ENCODE results near the gene SNRPD3. TPM values are rescaled to one million over a fixed set of nuclear protein-coding genes. Genes with fewer than 3 reads are reported as not detected.
A peak's percentile ranks its signal among the peaks of the same experiment; 100 is the strongest.

The SNRPD3 gene
- total and polyA plus RNA-seq, 4 donors: 57.2 to 128 (median 85.9) TPM

DNA sequence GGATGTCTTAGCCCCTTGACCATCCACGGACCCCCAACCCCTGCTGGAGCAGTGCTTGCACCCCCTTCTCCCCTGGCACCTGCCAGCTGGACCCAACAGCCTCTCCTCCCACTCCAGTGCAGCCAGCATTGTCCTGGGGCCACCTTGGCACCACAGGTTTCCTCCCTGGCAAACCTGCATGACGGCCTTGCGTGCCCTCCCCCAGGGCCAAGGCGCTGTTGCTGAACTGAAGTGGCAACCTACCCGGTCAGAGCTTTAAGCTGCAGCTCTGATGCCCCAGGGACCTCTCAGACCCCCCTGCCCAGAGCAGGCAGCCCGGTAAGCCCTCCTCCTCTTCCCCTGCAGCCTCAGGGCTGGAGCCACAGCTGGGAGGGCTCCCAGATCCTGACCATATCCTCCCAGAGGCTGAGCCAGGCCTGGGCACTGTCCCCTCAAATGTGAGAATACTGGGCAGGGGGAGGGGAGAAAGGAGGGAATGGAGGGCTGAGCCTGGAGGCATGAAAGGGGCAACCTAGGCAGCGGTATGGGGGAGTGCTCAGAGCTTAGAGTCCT, 38.8 kb downstream of the SNRPD3 start:
- peak overlapping the region; percentile 75 to 76 for H3K27ac ChIP-seq (ENCODE audit: low read depth in 1 of 2, low read length in 2 of 2)
- peak overlapping the region in 1 of 2 donors; percentile 21 for H3K9ac ChIP-seq (ENCODE audit: low read depth in 1 of 2, low read length in 2 of 2)
- peaks cover 20 to 38% (median 30%) of the 10 kb centered on the region in 4 donors for H3K4me1 ChIP-seq (ENCODE audit: control insufficient read depth in 4 of 4, insufficient read depth in 4 of 4, low read length in 3 of 4)
- H3K36me3 ChIP-seq (ENCODE audit: control insufficient read depth in 4 of 4, insufficient read depth in 3 of 4, low read depth in 1 of 4, low read length in 3 of 4): no peaks in the 10 kb centered on the region
- H3K9me3 ChIP-seq (ENCODE audit: control insufficient read depth in 4 of 4, low read length in 3 of 4): no peaks in the 10 kb centered on the region
- no peak for DNase-seq (ENCODE audit: low spot score)
- no peaks in the 10 kb centered on the region for H3K27me3 ChIP-seq (ENCODE audit: control insufficient read depth in 4 of 4, insufficient read depth in 4 of 4, low read length in 3 of 4)
- TF ChIP-seq FOXA1 (IDR thresholded peaks at IDR 0.05) (no peak), HNF4A (conservative IDR thresholded peaks at IDR 0.05) (no peak), JUND (IDR thresholded peaks at IDR 0.05) (no peak), TAF1 (conservative IDR thresholded peaks at IDR 0.05) (no peak), HNF4G (IDR thresholded peaks at IDR 0.05) (no peak), FOXA2 (IDR thresholded peaks at IDR 0.05) (no peak), GABPA (IDR thresholded peaks at IDR 0.05 in 1 of 2, conservative IDR thresholded peaks at IDR 0.05 in 1 of 2) (no peak), YY1 (IDR thresholded peaks at IDR 0.05) (no peak), RXRA (IDR thresholded peaks at IDR 0.05) (no peak), RAD21 (IDR thresholded peaks at IDR 0.05) (no peak), MAX (IDR thresholded peaks at IDR 0.05) (no peak), NR2F2 (IDR thresholded peaks at IDR 0.05) (no peak), SP1 (IDR thresholded peaks at IDR 0.05) (no peak)
- WGBS: 62% methylated on average over 7 of the region's 7 CpGs
- H3K4me3 ChIP-seq (ENCODE audit: low read depth in 1 of 3, low read length in 3 of 3): no peak overlapping the region

DNA sequence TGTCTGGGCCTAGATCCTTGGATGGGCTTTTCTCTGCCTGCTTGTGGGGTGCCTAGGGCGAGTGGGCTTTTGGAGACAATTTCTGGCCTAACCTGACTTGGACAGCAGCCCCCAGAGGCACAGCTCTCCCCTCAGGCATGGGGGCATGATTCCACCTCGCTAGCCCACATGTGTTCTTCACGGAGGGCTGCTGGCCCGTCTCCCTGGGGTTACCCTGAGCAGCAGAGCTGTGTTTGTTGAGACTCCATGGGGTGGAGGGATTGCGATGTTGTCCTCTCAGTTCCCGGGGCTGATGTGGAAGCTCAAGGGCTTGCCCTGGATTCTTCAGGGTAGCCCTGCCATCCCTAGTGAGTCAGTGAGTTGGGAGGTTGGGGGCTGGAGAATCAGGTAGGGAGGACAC, 39.4 kb downstream of the SNRPD3 start:
- TF ChIP-seq JUND (IDR thresholded peaks at IDR 0.05) (no peak), CTCF (IDR thresholded peaks at IDR 0.05; ENCODE audit: low read depth, low read length, missing input control) (no peak), NR2F2 (IDR thresholded peaks at IDR 0.05) (no peak), FOXA1 (IDR thresholded peaks at IDR 0.05) (no peak), YY1 (IDR thresholded peaks at IDR 0.05) (no peak), MAX (IDR thresholded peaks at IDR 0.05) (no peak), SP1 (IDR thresholded peaks at IDR 0.05) (no peak), EGR1 (IDR thresholded peaks at IDR 0.05; ENCODE audit: low read depth in 2 of 2) (no peak), ATF3 (IDR thresholded peaks at IDR 0.05) (no peak), GABPA (IDR thresholded peaks at IDR 0.05 in 1 of 2, conservative IDR thresholded peaks at IDR 0.05 in 1 of 2) (no peak), HNF4G (IDR thresholded peaks at IDR 0.05) (no peak), ZBTB33 (IDR thresholded peaks at IDR 0.05) (no peak), TAF1 (conservative IDR thresholded peaks at IDR 0.05) (no peak), REST (IDR thresholded peaks at IDR 0.05) (no peak), RAD21 (IDR thresholded peaks at IDR 0.05) (no peak), RXRA (IDR thresholded peaks at IDR 0.05) (no peak), FOXA2 (IDR thresholded peaks at IDR 0.05) (no peak), HNF4A (conservative IDR thresholded peaks at IDR 0.05) (no peak)
- 95% methylated on average over 6 of the region's 6 CpGs for WGBS
- Histone ChIP-seq H3K27me3 (ENCODE audit: control insufficient read depth in 4 of 4, insufficient read depth in 4 of 4, low read length in 3 of 4) (no peaks in the 10 kb centered on the region), H3K9me3 (ENCODE audit: control insufficient read depth in 4 of 4, low read length in 3 of 4) (no peaks in the 10 kb centered on the region), H3K27ac (ENCODE audit: low read depth in 1 of 2, low read length in 2 of 2) (peak overlapping the region in 1 of 2 donors; percentile 75), H3K4me1 (ENCODE audit: control insufficient read depth in 4 of 4, insufficient read depth in 4 of 4, low read length in 3 of 4) (peaks cover 20 to 38% (median 30%) of the 10 kb centered on the region in 4 donors), H3K4me3 (ENCODE audit: low read depth in 1 of 3, low read length in 3 of 3) (no peak overlapping the region), H3K36me3 (ENCODE audit: control insufficient read depth in 4 of 4, insufficient read depth in 3 of 4, low read depth in 1 of 4, low read length in 3 of 4) (no peaks in the 10 kb centered on the region), H3K9ac (ENCODE audit: low read depth in 1 of 2, low read length in 2 of 2) (no peak overlapping the region)
- DNase-seq (ENCODE audit: low spot score): no peak

Measured in liver (tissue), 9 donors.